ENCODE data around the gene DUSP28. TPM values are rescaled to one million over a fixed set of nuclear protein-coding genes. Genes with fewer than 3 reads are reported as not detected.

DUSP28 gene
- total and polyA plus RNA-seq, 2 experiments from 2014 or later = 2.7 to 4.3 TPM

- no peaks in the 10 kb centered on the region for H3K4me1 ChIP-seq (ENCODE audit: insufficient read depth)
- DNase-seq (ENCODE audit: low spot score) = no peak
- TF ChIP-seq, protein P1, sequence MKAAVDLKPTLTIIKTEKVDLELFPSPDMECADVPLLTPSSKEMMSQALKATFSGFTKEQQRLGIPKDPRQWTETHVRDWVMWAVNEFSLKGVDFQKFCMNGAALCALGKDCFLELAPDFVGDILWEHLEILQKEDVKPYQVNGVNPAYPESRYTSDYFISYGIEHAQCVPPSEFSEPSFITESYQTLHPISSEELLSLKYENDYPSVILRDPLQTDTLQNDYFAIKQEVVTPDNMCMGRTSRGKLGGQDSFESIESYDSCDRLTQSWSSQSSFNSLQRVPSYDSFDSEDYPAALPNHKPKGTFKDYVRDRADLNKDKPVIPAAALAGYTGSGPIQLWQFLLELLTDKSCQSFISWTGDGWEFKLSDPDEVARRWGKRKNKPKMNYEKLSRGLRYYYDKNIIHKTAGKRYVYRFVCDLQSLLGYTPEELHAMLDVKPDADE (IDR thresholded peaks at IDR 0.05) = no peak
- TF ChIP-seq ZNF331 (CRISPR knock-in tag; IDR thresholded peaks at IDR 0.05; ENCODE audit: low read depth) = no peak
- no peak for TF ChIP-seq JUNB (IDR thresholded peaks at IDR 0.05; ENCODE audit: unreplicated experiment)
- no peak for TF ChIP-seq REST (IDR thresholded peaks at IDR 0.05; ENCODE audit: unreplicated experiment)
- TF ChIP-seq ZNF114 (CRISPR knock-in tag; IDR thresholded peaks at IDR 0.05) = no peak
- TF ChIP-seq ZNF462 (CRISPR knock-in tag; IDR thresholded peaks at IDR 0.05) = no peak
- no peak for TF ChIP-seq CREB1 (CRISPR knock-in tag; IDR thresholded peaks at IDR 0.05; ENCODE audit: low read depth)
- TF ChIP-seq, protein P2, sequence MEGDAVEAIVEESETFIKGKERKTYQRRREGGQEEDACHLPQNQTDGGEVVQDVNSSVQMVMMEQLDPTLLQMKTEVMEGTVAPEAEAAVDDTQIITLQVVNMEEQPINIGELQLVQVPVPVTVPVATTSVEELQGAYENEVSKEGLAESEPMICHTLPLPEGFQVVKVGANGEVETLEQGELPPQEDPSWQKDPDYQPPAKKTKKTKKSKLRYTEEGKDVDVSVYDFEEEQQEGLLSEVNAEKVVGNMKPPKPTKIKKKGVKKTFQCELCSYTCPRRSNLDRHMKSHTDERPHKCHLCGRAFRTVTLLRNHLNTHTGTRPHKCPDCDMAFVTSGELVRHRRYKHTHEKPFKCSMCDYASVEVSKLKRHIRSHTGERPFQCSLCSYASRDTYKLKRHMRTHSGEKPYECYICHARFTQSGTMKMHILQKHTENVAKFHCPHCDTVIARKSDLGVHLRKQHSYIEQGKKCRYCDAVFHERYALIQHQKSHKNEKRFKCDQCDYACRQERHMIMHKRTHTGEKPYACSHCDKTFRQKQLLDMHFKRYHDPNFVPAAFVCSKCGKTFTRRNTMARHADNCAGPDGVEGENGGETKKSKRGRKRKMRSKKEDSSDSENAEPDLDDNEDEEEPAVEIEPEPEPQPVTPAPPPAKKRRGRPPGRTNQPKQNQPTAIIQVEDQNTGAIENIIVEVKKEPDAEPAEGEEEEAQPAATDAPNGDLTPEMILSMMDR (conservative IDR thresholded peaks at IDR 0.05; ENCODE audit: low read depth in 2 of 2) = no peak
- TF ChIP-seq EZH2phosphoT487 (IDR thresholded peaks at IDR 0.05; ENCODE audit: unreplicated experiment) = no peak
- TF ChIP-seq NANOG (IDR thresholded peaks at IDR 0.05; ENCODE audit: borderline replicate concordance) = no peak
- no peak for TF ChIP-seq EZH2 (IDR thresholded peaks at IDR 0.05; ENCODE audit: low read depth, unreplicated experiment)
- no peak for TF ChIP-seq STAT1 (IDR thresholded peaks at IDR 0.05; ENCODE audit: unreplicated experiment)
- no peak for TF ChIP-seq POLR2AphosphoS5 (IDR thresholded peaks at IDR 0.05; ENCODE audit: low read depth)
- H3K27me3 Mint-ChIP-seq (ENCODE audit: insufficient read depth, low read depth, poor library complexity) = peaks cover 14% of the 10 kb centered on the region
- H3K27ac Mint-ChIP-seq = no peak overlapping the region
- no peak overlapping the region for H2AFZ ChIP-seq
- H3F3A ChIP-seq (replicated peaks; ENCODE audit: low read depth) = 0 out of 2 replicates have a peak, but pooled peaks cover 2% of the 10 kb centered on the region
- no peak overlapping the region for H3K27ac ChIP-seq (ENCODE audit: low read depth)
- H3K4me3 Mint-ChIP-seq = no peak overlapping the region
- H4K20me1 ChIP-seq (replicated peaks; ENCODE audit: insufficient read depth) = peaks cover 14% of the 10 kb centered on the region
- no peak for ATAC-seq
- H3K9me3 Mint-ChIP-seq = no peaks in the 10 kb centered on the region
- H3K27me3 ChIP-seq (ENCODE audit: insufficient read depth) = no peaks in the 10 kb centered on the region
- no peak overlapping the region for H3K4me3 ChIP-seq
- H3K36me3 ChIP-seq (ENCODE audit: insufficient read depth) = no peaks in the 10 kb centered on the region
- peaks cover 15% of the 10 kb centered on the region for H3K4me1 Mint-ChIP-seq
- peaks cover 25% of the 10 kb centered on the region for H3K79me2 ChIP-seq (replicated peaks; ENCODE audit: insufficient read depth)
- H3K4me2 ChIP-seq = no peak overlapping the region
- no peaks in the 10 kb centered on the region for H3K9me2 ChIP-seq (ENCODE audit: insufficient read depth)
- H3K36me3 Mint-ChIP-seq (ENCODE audit: low read depth) = no peaks in the 10 kb centered on the region; the same call in 2 of the 3 replicates
Observed at GRCh38 chr2:240578488-240578887, 18.3 kb downstream of the DUSP28 start.

All from GM23338 (cell line).